Skin of body (tissue), 2 donors: ENCODE measurements around the gene MFRP. TPM values are rescaled to one million over a fixed set of nuclear protein-coding genes. Genes with fewer than 3 reads are reported as not detected.
A peak's percentile ranks its signal among the peaks of the same experiment; 100 is the strongest.

Experiments
- DNase-seq: peaks from one replicate; lab custom pipeline; 2025; lab: John Stamatoyannopoulos, UW
- total RNA-seq: library from RNA; depleted of rRNA; stranded (reverse); fragments of >200 nt; gene quantifications from one replicate; pipeline ENCODE4 v1.2.3, GENCODE V29; 2014

Gene MFRP
- total RNA-seq, 1 donor from 2014 or later = 0.10 TPM

DNA sequence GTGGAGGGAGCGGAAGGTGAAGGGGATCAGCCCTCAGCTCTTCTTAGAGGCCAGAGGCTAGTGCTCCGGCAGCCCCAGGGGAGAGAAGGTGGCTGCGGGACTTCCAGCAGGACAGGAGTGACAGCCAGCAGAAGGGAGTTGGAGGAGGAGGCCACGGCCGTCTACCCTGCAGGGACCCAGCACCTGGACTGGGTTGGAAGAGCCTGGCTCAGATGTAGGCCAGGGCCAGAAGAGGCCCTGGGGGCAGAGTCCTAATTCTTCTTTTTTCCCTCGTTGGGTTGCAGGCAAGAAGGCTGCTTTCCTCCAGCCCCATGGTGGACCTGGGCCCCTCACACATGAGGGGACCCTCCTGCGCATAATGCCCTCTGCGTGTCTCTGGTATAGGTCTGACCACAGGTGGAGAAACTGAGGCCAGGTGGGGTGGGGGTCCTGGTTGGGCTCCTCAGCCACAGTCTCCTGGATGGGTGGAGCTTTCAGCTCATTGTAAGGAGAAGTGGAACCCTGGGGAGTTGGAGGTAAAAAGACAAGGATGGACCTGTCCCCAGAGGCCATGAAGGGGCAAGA, 27.3 kb downstream of the MFRP start:
- DNase-seq = no peak

DNA sequence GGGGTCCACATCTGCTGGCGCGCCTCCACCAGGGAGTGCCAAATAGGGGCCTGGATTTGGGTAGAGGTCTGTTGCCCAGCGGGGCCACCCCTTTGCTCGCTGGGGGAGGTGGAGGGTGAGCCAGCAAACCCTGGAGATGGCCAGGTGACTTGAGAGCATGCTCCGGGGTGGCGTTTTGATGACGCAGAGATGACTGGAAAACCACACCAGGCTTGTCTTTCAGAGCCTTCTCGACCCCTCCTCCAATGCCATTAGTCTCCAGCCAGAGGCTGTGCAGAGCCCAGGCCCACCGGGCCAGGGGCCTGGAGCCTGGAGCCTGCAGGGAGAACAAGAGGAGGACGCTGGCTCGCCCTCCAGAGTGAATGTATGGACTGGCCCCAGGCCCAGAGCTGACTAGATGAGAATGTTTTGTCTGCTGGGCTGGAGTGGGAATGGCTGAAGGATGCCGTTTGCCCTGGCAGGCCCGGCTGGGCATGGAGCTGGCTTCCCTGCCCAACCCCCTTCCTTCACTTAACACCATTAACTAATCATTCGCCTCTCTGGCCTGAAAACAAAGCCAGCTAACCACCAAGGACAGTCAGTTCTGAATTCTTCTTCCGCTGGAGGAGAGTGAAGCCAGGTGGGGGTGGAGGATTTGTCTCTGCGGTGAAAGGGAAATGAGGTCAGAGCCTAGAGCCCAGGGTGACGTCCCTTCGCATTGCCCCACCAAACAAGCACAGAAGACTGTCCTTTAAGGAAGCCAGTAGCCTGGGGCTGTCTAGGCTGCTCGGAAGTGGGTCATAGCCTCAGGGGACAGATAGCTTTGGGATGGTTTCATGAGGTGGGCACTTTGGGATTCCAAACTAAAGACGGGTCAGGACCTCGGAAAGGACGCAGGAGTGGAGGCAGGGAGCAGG, 28.0 kb downstream of the MFRP start:
- no peak for DNase-seq

DNA sequence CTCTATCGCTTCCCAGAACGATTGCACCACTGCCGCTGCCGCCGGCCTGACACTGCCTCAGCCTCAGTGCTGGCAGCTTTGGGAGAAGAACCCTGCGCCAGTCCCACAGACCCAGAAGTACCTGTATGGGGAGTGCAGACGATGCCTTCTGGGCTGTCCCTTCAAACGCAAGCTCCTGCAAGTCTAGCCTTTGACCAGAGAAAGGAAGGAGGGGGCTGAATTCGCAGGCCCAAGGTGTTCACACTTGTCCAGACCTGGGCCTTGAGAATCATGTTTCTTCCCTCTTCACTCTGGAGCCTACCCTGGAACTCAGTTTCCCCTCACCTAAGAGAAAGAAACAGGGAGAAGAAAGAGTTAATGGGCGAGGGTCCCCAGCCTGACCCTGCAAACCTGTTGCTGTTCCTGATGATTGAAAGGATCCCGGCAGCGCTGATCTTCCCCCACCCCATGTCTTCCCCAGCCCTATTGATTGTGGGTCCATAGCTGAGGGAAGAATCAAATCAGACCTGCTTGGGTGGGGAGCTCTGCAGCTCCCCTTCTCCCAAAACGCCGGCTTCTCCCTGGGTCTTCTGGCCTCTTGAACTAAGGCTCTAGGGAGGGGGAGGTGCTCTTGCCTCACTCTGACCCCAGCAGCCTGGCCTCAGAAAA, 28.8 kb downstream of the MFRP start:
- DNase-seq = no peak

DNA sequence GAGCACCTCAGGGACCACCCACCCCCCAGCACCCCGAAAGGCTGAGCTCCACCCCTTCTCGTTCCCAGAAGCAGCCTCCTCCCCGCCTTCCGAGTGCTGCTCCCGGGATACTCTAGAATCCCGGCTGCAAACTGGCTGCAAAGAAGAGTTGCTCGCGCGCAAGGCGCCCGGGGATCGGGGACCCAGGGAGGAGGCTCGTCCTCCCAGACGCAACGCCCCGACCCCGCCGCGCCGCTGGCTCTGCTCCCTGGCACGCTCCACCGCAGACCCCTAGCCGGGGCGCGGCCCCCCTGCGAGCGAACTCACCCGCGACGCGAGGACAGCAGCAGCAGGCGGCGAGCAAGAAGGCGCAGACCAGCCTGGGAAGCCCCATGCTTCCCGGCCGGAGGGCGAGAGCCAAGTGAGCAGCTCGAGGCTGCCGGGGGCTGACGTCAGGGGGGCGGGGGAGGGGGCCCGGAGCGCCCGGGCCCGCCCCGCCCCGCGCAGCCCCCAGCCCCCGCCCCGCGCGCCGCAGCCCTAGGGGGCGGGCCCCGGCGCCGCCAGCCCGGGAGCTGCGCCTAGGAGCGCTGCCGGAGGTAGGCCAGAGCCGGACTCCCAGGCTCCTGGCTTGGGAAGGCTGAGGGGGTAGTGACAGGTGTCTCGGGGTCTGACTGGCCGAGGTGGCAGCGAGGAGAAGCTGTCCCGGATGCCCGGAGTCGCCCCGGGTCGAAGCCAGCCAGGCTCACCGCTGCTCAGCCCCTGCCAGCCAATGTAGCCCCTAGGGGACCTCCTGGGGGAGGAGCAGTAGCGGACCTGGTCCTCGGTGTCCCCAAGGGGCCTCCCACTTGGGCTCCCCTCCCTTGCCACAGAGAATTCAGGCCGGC, 29.5 kb downstream of the MFRP start, which contains the start of gene MCAM:
Gene MCAM (minus strand): TSS at position 402 of the 863 bp plus-strand sequence. CDS start 29 bp downstream, at position 373.
- peak; percentile 10 for DNase-seq

DNA sequence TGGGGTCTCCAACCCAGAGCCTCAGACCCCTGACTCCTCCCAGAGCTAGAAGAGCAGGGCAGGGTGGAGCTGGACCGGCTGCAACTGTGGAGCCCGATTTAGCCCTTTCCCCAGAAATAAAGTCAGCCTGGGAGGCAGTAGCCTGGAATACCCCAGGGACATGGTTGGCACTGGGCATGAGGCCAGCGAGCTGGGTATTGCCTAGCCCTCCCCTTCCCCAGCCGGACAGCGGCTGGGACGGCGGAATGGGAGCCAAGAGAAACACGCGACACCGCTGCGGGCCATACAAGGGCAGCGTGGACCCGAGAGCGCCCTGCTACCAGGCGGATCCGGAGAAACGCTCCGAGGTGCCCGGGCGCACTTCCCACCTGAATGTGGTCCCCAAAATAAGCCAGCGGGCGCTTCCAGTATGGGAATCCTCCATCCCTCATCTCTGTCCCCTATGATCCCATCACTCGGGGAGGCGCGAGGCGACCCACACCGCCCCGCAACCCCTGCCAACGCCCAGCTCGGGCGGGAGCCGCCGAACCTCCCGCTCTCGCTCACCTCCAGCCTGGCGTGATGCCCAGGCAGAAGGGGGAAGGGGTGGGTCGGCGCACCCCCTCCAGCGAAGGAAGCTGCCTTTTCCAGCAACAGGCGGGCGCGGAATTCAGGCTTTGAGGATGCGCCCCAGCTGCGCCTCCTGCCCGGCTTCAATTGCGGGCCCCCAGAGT, 30.3 kb downstream of the MFRP start:
- no peak for DNase-seq

DNA sequence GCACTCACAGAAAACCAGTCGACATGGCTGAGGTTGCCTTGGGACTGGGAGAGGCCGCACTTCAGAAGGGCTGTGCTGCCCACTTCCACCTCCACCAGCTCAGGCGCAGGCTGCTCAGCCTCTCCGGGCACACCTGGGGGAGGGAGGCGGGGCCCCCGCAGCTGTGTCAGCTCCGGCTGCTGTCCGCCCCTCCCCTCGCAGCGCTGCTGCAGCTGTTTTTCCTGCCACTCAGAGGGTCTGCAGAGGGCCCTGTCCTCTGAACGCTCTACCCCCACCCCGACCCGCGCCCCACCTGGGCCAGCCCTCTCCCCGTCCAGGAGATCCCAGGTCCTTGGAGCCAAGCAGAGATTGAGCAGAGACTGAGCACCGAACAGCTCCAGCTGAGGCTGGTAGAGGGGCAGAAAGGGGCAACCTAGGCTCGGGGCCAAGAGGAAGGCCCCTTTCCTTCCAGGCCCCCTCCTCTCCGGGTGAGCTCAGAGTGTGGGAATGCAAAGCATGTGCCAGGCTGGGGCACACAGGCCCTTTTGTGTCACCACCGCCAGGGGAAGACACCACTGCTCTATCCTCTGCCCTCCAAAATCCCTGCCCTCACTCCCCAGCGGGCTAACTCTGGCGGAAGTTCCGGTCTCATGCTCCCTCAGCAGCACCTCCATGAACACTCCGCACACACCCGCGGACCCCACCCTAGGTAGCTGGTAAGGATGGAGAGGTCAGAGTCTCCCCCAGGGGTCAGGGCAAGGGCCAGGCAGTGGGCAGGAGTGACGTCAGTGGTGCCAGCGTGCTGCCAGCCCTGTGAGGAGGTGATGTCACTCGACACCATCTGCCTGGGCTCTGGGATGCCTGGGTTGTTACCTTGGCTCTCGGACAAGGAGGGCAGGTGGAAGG, 31.1 kb downstream of the MFRP start:
- peak; percentile 12 for DNase-seq

DNA sequence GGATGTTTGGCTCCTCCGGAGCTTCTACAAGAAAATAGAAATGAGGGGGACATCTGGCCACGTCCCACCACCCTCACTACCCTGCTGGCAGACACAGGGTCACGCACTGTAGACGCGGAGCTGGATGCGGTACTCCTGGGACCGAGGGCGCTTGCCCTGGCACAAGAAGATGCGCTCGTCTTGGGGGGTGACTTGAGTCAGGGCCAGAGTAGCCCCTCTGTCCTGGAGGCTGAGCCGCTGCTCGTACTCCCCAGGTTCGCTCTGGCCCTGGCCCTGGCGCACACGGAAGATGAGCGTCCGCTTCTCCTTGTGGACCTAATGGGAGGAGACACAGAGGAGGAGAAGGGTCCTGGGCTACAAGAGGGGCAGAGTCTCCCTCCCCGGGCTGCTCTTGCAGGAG, 31.8 kb downstream of the MFRP start:
- DNase-seq = no peak

- DNase-seq = no peak
These were observed 35.8 kb downstream of the MFRP start for GRCh38 chr11:119310682-119311052.

DNA sequence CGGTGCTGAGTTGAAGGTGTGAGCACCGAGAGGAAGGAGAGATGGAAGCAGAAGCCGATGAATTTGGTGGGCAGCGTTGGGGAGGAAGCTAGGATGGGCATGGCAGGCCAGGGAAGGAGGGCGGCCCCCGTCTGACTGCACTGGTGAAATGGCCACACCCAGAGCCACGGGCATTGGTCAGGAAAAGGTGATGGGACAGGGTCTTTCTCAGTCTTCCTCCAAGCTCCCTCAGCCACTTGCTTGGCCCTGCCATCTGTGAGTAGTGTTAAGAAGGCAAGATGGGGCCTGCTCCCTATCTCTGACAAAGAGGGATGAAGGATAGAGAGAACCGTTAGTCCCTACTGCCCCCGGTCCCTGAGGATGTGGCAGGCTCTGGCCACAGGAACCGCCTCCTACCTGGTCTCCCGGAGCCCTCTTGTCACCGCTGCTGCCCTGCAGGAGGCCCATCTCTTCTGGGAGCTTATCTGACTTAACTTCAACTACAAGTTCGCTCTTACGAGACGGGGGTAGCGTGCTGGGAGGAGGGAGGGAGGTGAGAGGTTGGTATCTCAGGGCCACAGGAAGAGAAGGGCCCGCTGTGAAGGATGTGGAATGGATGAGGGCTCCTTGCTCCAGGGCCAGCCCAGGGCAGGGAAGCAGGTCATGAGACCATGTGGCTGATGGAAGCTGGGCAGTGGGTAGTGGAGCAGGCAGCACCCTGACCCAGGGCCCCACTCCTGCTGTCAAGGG, 36.4 kb downstream of the MFRP start:
- no peak for DNase-seq

- DNase-seq = no peak
These were observed 37.1 kb downstream of the MFRP start for GRCh38 chr11:119309411-119309810.

DNA sequence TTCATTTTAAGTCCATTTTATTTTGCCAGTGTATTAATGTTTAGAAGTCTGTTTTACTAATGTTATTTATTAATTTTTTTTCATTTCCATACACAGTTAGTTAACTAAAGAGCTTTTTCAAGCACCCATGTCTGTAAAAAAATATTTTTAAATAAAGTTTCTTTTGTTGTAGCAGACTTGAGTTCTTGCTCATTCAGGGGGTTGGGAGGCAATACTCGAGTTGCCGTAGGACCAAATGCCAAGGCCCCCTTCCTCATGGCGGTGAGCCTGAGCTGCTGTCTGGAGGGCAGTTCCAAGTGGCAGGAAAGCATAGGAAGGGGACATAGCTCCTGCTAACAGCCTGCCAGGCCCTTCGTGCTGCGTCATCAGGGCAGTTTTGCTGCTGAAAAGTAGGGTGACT, 38.5 kb downstream of the MFRP start:
- DNase-seq = no peak

DNA sequence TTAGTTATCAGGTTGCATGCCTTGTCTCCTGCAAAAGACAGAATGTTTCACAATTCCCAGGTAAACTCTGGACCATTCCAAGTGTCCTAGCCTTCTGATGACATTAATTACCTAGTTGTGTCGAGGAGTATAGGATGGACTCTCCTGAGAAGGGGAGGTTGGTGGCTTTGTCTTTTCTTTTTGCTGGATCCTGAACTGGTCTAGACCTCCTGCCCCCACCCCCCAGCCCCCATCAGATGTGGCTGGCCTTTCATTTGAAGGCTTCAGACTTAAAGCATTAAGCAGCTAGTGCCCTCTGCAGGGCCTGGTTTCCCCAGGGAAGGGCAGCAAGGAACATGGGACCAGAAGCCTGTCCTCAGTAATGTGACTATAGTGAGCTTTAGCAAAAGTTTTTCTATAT, 39.3 kb downstream of the MFRP start:
- DNase-seq = no peak

- DNase-seq = no peak
These were observed 40.1 kb downstream of the MFRP start for GRCh38 chr11:119306373-119306890.

DNA sequence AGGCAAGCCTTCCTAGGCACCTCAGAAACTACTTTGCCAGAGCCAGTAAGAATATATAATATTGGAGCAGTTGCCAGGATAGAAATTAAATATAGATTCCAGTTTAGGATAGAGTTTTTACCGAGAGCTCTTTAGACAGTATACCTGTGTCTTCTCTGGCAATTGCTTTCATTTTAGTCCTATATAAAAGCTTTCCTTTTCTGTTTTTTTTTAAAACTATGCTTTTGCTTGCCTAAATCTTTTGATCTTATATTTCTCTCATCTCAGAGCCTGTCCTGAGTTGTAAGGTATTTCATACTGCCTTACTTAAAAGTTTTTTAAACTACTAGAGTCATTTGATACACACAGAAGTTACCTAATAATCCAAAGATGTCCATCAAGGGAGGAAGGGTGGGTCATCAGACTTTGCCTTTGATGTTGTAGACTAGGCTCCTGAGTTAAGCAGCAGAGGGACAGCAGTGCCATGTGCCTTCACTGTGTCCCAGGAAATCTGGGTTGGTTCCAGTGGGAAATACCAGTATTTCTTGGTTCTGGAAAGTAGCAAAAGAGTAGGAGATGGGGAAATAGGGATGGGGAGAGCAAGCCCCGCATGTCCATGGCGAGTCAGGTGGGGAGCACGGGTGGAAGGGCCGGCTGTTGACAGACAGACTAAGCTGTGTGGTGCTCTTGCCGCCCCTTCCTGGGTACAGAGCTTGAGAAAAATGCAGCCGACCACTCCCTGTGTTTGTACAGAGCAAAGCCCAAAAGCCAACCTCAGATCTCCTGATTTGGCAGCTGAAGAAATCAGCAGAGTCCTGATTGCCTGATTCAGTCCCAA, 40.7 kb downstream of the MFRP start:
- no peak for DNase-seq

DNA sequence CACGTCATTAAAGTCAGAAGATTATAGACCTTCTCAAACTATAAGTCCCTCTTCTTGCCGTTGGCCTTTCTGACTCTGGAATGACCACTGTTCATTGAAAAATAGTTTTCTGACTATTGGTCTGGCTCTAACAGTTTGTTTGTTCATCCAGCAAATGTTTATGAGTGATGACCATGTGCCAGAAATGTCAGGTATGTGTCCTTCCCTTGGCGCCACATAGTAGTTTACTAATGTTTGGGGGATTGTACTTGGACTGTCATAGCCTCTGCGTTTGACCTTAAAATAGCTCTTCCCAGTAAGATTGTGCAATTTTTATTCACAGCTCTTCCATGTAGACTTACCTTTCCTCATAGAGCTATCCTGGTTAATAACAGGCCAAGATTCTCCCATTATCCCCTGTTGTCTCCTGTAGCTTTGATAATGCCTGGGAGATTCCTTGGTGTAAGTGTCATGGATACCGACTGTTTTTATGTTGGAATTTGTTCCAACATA, 43.2 kb downstream of the MFRP start:
- no peak for DNase-seq

DNA sequence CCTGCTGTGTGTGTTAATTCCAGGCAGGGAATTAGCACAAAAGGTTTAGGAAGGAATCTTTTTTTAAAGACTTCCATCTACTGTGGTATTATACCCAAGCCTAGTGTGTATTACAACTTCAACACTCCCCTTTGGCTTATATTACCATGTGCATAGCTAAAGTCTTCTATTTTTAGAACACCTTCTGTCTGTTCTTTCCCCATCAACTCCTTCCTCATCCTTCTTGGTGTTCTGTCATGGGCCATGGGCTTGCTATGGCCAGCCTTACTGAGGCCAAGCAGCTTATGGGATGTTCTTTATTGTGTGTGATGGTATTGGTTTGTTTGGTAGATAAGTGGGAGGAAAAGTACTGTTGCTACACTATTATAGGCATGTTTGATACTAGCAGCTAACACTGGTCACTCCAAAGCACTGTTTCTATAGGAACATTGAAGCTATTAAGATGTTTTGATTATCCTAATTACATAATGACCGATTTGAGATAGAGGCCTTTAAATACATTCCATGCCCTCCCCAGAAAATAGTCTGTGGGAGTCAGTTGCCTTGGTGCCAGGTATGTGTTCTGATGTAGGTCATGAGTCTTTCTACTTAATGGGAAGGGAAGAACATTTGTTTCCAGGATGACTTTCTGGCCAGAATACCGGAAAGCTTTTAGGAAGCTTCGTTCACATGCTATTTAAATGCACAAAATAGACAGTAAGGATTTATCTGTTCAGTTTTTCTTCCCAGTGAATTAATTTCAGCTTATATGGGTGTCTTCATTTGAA, 46.1 kb downstream of the MFRP start:
- no peak for DNase-seq

DNA sequence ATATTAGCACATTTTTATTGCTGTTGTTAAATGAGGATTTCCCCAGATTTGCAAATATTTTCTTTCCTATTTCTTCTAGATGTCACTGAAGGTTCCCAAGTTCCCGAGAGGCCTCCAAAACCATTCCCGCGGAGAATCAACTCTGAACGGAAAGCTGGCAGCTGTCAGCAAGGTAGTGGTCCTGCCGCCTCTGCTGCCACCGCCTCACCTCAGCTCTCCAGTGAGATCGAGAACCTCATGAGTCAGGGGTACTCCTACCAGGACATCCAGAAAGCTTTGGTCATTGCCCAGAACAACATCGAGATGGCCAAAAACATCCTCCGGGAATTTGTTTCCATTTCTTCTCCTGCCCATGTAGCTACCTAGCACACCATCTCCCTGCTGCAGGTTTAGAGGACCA, 47.1 kb downstream of the MFRP start:
- no peak for DNase-seq
